Measurements from ENCODE around the gene ULBP3.
A peak's percentile ranks its signal among the peaks of the same experiment; 100 is the strongest.
"Not testable (repeated sequence)": the region's sequence is repeated elsewhere in the genome, so short reads cannot be mapped to it uniquely, and the experiment has no call there.

Gene ULBP3

DNA sequence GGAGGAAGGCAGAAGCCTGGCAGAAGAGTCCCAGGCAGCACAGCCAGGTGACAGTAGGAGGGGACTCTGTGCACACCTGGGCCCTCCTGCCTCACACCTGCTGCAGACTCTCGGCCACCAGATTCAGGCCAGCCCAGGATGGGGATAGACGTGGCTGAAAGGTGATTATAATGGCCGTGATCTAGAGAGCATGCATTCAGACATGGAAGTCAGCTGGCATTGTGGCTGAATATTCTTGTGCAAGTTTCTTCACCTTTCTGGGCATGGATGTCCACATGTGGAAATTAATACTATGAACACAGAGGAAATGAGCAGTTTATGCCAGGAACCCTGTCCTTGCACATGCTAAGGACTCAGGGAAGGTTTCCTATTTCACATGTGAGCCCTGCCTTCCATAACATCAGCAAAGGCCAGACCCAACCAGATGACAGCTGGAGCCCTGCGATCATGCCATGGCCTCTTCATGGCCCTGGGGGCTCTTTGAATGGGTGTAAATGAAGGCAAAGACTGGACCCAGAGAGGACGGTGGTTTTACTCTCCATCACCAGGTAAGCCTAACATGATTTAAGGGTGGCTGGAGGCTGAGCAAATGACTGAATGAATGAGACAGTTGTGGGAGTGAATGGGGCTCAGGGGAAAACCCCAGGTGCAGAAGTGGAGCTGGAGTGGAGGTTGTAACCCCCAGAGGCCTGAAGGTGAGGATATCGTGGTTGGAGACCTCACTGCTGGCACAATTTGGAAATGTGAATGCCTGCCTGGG is 40.9 kb downstream of the ULBP3 start:
- TF ChIP-seq, protein P1, sequence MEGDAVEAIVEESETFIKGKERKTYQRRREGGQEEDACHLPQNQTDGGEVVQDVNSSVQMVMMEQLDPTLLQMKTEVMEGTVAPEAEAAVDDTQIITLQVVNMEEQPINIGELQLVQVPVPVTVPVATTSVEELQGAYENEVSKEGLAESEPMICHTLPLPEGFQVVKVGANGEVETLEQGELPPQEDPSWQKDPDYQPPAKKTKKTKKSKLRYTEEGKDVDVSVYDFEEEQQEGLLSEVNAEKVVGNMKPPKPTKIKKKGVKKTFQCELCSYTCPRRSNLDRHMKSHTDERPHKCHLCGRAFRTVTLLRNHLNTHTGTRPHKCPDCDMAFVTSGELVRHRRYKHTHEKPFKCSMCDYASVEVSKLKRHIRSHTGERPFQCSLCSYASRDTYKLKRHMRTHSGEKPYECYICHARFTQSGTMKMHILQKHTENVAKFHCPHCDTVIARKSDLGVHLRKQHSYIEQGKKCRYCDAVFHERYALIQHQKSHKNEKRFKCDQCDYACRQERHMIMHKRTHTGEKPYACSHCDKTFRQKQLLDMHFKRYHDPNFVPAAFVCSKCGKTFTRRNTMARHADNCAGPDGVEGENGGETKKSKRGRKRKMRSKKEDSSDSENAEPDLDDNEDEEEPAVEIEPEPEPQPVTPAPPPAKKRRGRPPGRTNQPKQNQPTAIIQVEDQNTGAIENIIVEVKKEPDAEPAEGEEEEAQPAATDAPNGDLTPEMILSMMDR (conservative IDR thresholded peaks at IDR 0.05; ENCODE audit: low read depth, low read length), result no peak
- no peak for DNase-seq (ENCODE audit: low read depth)
- H3K4me3 ChIP-seq (ENCODE audit: low read length), result no peak overlapping the region

DNA sequence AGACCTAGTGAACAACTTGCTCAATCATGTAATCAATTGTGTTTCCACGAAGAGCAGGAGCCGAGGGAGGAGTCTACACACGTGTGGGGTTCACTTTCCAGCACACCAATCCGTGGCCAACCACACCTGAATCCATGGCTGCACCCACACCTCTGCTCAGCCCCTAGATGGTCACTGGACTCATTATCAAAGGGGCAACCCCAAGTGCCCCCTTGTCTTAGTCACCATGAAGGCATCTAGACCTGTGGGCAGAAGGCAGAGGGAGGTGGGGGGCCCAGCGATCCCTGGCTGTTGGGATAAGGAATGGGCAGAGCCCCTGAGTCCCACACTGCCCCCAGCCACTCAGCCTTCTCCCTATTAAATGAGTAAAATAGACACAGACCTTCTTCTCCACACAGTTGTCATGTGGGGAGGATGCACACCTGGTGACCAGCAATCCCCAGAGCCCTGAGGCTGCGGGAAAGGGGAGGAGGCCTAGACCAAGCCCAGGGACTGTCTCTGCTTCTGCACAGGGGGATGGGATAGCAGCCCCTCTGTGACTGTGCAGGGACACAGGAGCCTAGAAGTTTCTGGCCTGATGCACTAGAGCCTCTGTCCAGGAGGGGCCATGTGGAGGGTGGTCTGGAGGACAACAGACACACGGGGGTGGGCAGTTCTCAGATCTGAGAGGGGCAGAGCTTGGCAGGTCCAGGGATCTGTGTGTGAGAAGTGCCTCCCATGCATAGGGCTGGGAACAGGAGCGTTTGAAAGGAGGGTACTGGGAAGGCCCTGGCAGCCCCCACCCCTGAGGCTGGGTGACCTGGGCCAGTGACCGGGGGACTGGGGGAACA is 41.7 kb downstream of the ULBP3 start:
- no peak for DNase-seq (ENCODE audit: low read depth)
- TF ChIP-seq, protein P1 (conservative IDR thresholded peaks at IDR 0.05; ENCODE audit: low read depth, low read length), result no peak
- H3K4me3 ChIP-seq (ENCODE audit: low read length), result no peak overlapping the region

DNA sequence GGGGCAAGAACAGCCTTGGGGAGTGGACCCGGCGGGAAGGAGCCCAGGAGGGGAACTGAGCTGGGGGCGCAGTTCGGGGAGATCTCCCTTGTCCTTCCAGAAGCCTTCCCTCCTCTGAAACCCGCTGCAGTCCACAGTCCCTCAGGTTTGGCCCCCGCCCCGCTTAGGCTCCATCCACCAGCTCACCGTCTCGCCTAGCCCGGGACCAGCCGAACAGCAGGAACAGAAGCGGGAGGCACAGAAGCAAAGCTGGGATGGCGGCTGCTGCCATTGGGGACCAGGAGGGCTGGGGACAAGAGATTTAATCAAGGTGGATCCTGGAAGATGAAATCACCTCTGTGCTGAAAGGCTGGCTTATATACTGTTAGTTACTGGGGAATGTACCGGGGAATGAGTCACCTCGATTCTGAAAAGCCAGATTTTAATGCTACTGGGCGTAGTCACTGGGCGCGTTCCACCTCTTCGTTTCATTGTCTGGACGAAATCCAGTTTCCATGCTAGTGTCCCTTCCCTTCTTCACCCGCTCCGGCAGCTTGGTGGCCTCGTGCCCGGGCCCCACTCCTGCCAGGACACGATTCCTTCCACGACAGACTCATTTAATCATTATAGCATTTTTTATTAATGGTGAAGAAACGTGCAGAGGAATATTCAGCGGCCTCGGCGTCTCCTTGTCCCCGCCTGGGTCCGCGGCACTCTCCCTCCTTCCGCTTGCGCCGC is 43.6 kb downstream of the ULBP3 start, which contains the start of gene RAET1L:
TSS of gene RAET1L (minus strand) at position 332 of the 717 bp plus-strand sequence. CDS start at position 271, 61 bp downstream.
- peak within 1 kb of the TSS; percentile 33 for H3K4me3 ChIP-seq (ENCODE audit: low read length)
- DNase-seq (ENCODE audit: low read depth), result no peak
- TF ChIP-seq, protein P1 (conservative IDR thresholded peaks at IDR 0.05; ENCODE audit: low read depth, low read length), result no peak

DNA sequence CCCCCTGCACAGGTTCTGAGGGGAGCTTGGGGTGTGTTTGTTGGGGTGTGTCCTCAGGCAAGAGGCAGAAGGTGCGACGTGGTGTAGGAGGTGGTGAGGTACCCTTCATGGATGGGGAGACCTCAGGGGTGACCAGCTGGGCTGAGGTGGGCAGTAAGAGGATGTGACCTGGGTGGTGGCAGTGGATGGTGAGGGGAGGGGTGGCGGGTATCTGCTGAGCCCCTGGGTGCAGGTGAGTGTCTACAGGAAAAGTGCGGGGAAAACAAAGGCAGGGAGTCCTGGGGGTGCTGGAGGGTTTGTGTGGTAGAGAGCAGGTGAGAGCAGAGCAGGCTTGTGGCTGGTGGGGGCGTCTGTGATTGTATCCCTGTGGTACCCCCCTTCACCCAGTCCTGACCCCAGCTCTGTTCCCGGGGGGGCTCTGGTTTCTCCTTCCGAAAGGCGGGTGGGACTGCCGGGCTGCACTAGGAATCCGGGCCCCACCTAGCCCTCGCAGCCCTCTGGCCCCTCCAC is 44.2 kb downstream of the ULBP3 start:
- TF ChIP-seq, protein P1 (conservative IDR thresholded peaks at IDR 0.05; ENCODE audit: low read depth, low read length), result no peak
- no peak overlapping the region for H3K4me3 ChIP-seq (ENCODE audit: low read length)
- DNase-seq (ENCODE audit: low read depth), result no peak

DNA sequence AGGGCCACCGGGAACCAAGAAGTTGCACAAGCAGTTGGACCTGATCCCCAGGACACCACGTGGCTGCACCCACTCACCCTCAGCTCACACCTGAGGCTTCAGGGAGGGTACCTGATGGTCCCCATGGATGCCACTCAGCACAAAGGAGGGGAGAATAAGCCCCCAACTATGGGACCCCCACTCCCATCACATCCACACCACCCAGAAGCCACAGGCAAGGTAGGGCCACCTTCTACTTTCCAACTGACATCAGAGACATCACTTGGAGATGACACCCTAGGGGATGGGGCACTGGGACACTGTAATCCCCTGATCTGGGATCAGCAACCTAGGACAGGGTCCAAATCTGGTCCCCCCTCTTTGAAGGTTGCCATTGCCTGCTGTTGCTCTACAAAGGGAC is 44.9 kb downstream of the ULBP3 start:
- not testable (repeated sequence) for DNase-seq (ENCODE audit: low read depth); H3K4me3 ChIP-seq (ENCODE audit: low read length)

DNA sequence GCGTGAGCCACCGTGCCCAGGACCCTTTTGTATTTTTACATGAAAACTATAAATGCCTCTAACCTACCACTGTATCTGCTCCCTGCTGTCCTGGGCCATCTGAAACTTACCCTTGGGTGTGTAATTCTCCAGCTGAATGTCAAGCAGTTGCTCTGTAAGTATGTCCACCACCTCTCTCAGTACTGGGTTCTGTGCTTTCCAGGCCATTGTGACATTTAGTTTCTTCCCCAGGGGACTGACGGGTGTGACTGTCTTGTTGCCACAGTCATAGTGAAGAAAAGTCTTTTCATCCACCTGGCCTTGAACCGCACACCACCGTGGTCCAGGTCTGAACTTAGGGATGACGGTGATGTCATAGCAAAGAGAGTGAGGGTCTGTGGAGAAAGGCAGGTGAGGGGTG is 47.1 kb downstream of the ULBP3 start:
- not testable (repeated sequence) for H3K4me3 ChIP-seq (ENCODE audit: low read length); DNase-seq (ENCODE audit: low read depth)

DNA sequence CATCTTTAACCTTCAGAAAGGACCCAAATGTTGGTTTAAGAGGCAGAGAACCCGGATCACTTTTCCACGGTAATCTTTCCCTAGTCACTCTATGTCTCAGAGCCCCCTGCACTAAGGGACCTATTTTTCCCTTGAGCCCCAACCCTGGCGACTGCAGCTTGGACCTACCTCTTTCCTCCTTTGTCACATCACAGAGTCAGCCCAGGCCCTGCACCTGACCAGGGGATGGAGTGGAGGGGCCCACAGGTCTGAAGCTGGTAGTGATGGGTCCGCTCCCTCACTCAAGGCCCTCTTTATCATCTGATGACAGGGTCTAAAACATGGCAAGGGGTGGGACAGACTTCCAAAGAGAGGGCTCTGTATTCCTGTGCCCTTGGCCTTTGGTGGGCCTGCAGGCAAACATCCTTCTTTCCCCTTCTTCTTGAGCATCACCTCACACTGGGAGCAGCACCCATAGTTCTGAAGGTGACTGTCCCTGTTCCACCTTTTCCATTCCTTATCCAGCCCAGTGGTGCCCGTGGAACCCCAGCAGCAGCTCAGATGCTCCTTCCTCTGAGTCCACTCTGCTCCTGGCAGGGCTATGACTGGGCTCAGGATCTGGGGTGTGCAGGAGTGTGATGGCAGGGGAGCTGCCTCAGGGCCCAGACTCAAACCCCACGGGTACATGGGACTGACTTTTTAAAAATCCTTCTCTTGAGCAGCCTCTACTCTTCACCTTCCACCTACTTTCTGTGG is 49.9 kb downstream of the ULBP3 start:
- TF ChIP-seq, protein P1 (conservative IDR thresholded peaks at IDR 0.05; ENCODE audit: low read depth, low read length), result no peak
- H3K4me3 ChIP-seq (ENCODE audit: low read length), result no peak overlapping the region
- no peak for DNase-seq (ENCODE audit: low read depth)

DNA sequence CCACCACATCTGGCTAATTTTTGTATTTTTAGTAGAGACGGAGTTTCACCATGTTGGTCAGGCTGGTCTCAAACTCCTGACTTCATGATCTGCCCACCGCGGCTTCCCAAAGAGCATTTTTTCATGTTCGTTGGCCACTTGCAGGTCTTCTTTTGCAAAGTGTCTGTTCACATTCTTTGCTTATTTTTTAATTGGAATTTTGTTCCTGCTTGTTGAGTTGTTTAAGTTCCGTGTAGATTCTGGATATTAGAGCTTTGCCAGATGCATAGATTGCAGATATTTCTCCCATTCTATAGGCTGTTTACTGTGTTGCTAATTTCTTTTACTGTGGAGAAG is 51.8 kb downstream of the ULBP3 start:
- not testable (repeated sequence) for H3K4me3 ChIP-seq (ENCODE audit: low read length); DNase-seq (ENCODE audit: low read depth)
